GM15510 (cell line): ENCODE results near the gene NAA15.

Experiments used
- POLR2A ChIP-seq: IDR thresholded peaks from 3 replicates; pipeline ENCODE4 v1.6.1; 2011; ENCODE audit warnings: borderline replicate concordance; ENCODE audit not compliant: insufficient read length; ENCODE audit errors: extremely low read depth

Gene NAA15

GRCh38 chr4:139282065-139282720, 19.1 kb upstream of the NAA15 start:
- no peak for TF ChIP-seq POLR2A

- no peak for TF ChIP-seq POLR2A
Observed at GRCh38 chr4:139282721-139283075, 18.6 kb upstream of the NAA15 start.

- TF ChIP-seq POLR2A: no peak
Observed at GRCh38 chr4:139286186-139286698, 15.1 kb upstream of the NAA15 start.

GRCh38 chr4:139295206-139295941, 5.9 kb upstream of the NAA15 start:
- TF ChIP-seq POLR2A: peak; percentile 74

- TF ChIP-seq POLR2A: no peak
Observed at GRCh38 chr4:139295942-139296299, 5.4 kb upstream of the NAA15 start.

- no peak for TF ChIP-seq POLR2A
Observed at GRCh38 chr4:139297001-139297410, 4.3 kb upstream of the NAA15 start.

- TF ChIP-seq POLR2A: no peak
Observed at GRCh38 chr4:139299536-139299935, 1.8 kb upstream of the NAA15 start.

- no peak for TF ChIP-seq POLR2A
Observed at GRCh38 chr4:139300431-139301112, 733 bp upstream of the NAA15 start.

- peak; percentile 25 for TF ChIP-seq POLR2A
Observed at GRCh38 chr4:139301821-139302611, 711 bp downstream of the NAA15 start, which contains the start of gene NDUFC1. NDUFC1 (minus strand) TSS chr4:139302477; CDS start chr4:139295798, 6,679 bp downstream.

- no peak for TF ChIP-seq POLR2A
Observed at GRCh38 chr4:139304920-139305319, 3.6 kb downstream of the NAA15 start.

- no peak for TF ChIP-seq POLR2A
Observed at GRCh38 chr4:139311909-139312308, 10.6 kb downstream of the NAA15 start.

- no peak for TF ChIP-seq POLR2A
Observed at GRCh38 chr4:139312552-139313332, 11.4 kb downstream of the NAA15 start.

GRCh38 chr4:139314047-139314800, 12.9 kb downstream of the NAA15 start:
- no peak for TF ChIP-seq POLR2A

- no peak for TF ChIP-seq POLR2A
Observed at GRCh38 chr4:139315221-139315675, 13.9 kb downstream of the NAA15 start.

- TF ChIP-seq POLR2A: no peak
Observed at GRCh38 chr4:139316733-139317132, 15.4 kb downstream of the NAA15 start.
